CD4-positive, alpha-beta T cell (primary cell): ENCODE data around the gene FAM210B. TPM values are rescaled to one million over a fixed set of nuclear protein-coding genes. Genes with fewer than 3 reads are reported as not detected.
"Not testable (repeated sequence)": the region's sequence is repeated elsewhere in the genome, so short reads cannot be mapped to it uniquely, and the experiment has no call there.

Experiments
- ATAC-seq: fragments of 200-7000 bp; cut with Tn5 transposase; one replicate; pipeline ENCODE4 v1.10.0; 2022; ENCODE audit warnings: mild to moderate bottlenecking; ENCODE audit not compliant: poor library complexity
- CTCF ChIA-PET: fragments of 350-600 bp; sonication (Branson Sonifier 250); formaldehyde crosslinking; loops from one replicate; lab custom pipeline; 2021; ENCODE audit warnings: antibody characterized with exemption, inconsistent platforms; lab: Charles Lee
- POLR2A ChIA-PET: fragments of 350-600 bp; sonication (Branson Sonifier 250); formaldehyde crosslinking; loops from one replicate; lab custom pipeline; 2021; ENCODE audit warnings: antibody characterized with exemption, inconsistent platforms; lab: Charles Lee
- DNase-seq, 14 experiments: peaks; one replicate each; pipeline ENCODE4 v3.0.0-alpha.2; 2013 to 2020; ENCODE audit warnings: mixed read lengths in 2 of 14
- H3K27ac ChIP-seq, 2 donors: one replicate each; pipeline versions ENCODE4 v1.5.1 to v1.7.0; 2013; ENCODE audit warnings: low read length in 2 of 2, low read depth in 1 of 2, mild to moderate bottlenecking in 1 of 2
- H3K27me3 ChIP-seq, 2 experiments: 1 replicate in 1 of 2; 2 replicates in 1 of 2; pipeline versions ENCODE4 v1.6.1 to v1.7.0; 2013; ENCODE audit warnings: low read length in 2 of 2, control low read depth in 1 of 2, mild to moderate bottlenecking in 1 of 2, moderate library complexity in 1 of 2; ENCODE audit not compliant: insufficient read depth in 2 of 2, control insufficient read depth in 1 of 2
- H3K36me3 ChIP-seq: one replicate; pipeline ENCODE4 v1.6.1; 2013; ENCODE audit warnings: low read length, control low read depth; ENCODE audit not compliant: insufficient read depth
- H3K4me1 ChIP-seq: one replicate; pipeline ENCODE4 v1.6.1; 2013; ENCODE audit warnings: low read length, control low read depth; ENCODE audit not compliant: insufficient read depth
- H3K4me3 ChIP-seq: one replicate; pipeline ENCODE4 v1.5.1; 2013; ENCODE audit warnings: mild to moderate bottlenecking, low read length, moderate library complexity
- H3K9me3 ChIP-seq, 2 experiments: 1 replicate in 1 of 2; 2 replicates in 1 of 2; pipeline versions ENCODE4 v1.6.1 to v1.7.0; 2013; ENCODE audit warnings: low read length in 2 of 2, mild to moderate bottlenecking in 2 of 2, control low read depth in 1 of 2, moderate library complexity in 1 of 2; ENCODE audit not compliant: control insufficient read depth in 1 of 2, insufficient read depth in 1 of 2
- H3K27ac Mint-ChIP-seq: one replicate; pipeline ENCODE4 v1.8.0; 2020; ENCODE audit warnings: mixed read lengths
- H3K27me3 Mint-ChIP-seq: one replicate; pipeline ENCODE4 v1.8.0; 2021; ENCODE audit warnings: mixed read lengths
- H3K36me3 Mint-ChIP-seq: one replicate; pipeline ENCODE4 v1.8.0; 2021; ENCODE audit warnings: low read depth, mixed read lengths
- H3K4me1 Mint-ChIP-seq: one replicate; pipeline ENCODE4 v1.8.0; 2021; ENCODE audit warnings: low read depth, mixed read lengths
- H3K4me3 Mint-ChIP-seq: one replicate; pipeline ENCODE4 v1.8.0; 2020; ENCODE audit warnings: mild to moderate bottlenecking, mixed read lengths
- H3K9me3 Mint-ChIP-seq: one replicate; pipeline ENCODE4 v1.8.0; 2020; ENCODE audit warnings: mixed read lengths
- intact Hi-C, 2 experiments: fragments of 100-400 bp; cut with DNase I in 1 of 2; cut with micrococcal nuclease in 1 of 2; formaldehyde crosslinking; loops; one replicate each; pipeline versions ENCODE4 v1.15.1 to v1.9.0; 2023 to 2025; cut with DNase I, micrococcal nuclease
- total RNA-seq, 174 experiments: library from RNA in 2 of 174; stranded (reverse) in 2 of 174; gene quantifications; one replicate each; pipeline ENCODE4 v1.2.3 and lab custom pipeline; 2021 to 2026
- TF ChIP-seq, protein P1 (sequence below): fragments of 200-600 bp; IDR thresholded peaks from one replicate; pipeline ENCODE4 v1.8.0; 2022; ENCODE audit warnings: antibody characterized with exemption, mild to moderate bottlenecking

The FAM210B gene
- total RNA-seq, 2 experiments from 2014 or later = 14.4 to 14.7 TPM

DNA sequence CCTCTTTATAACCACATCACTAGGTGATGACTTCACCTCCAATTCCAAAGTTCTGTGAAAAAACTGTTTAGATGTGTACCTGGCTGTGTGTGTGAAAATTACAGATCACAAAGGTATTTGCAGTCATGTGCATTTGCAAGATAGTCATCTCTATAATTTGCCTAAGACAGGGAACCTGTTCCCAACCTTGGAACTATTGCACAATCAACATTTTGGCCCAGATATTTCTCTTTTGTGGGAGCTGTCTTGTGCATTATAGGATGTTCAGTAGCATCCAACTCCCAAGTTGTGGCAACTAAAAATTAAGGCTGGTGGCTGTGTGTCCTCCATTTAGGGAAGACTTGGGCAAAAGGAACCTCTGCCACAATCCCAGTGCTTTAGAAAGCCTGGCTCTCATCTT, 34.0 kb upstream of the FAM210B start:
- CTCF ChIA-PET = no interaction called here
- intact Hi-C loops = no loop called here
- no peak for ATAC-seq

DNA sequence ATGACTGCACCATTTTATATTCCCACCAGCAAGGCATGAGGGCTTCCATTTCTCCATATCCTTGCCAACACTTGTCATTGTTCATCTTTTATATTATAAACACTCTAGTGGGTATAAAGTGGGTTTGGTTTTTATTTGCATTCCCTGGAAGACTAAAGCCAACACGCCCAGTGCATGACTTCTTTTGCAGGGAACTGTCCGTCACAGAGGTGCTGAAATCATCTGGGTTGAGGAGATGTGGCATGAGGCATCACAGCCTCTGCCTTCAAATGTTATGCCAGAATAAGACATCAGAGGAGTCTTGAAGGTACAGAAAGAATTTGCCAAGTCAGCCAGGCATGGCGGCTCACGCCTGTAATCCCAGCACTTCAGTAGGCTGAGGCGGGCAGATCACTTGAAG, 29.9 kb upstream of the FAM210B start:
- Mint-ChIP-seq H3K4me1 (no peaks in the 10 kb centered on the region), H3K4me3 (no peak overlapping the region), H3K36me3 (no peaks in the 10 kb centered on the region), H3K9me3 (no peaks in the 10 kb centered on the region), H3K27me3 (peaks cover 34% of the 10 kb centered on the region), H3K27ac (no peak overlapping the region)
- ATAC-seq (no peak), DNase-seq (no peak)
- intact Hi-C loops = no loop called here
- H3K4me3 ChIP-seq = no peak overlapping the region
- ChIA-PET CTCF (no interaction called here), POLR2A (no interaction called here)
- no peak overlapping the region for H3K27ac ChIP-seq
- H3K36me3 ChIP-seq = no peaks in the 10 kb centered on the region
- no peaks in the 10 kb centered on the region for H3K27me3 ChIP-seq
- TF ChIP-seq, protein P1, sequence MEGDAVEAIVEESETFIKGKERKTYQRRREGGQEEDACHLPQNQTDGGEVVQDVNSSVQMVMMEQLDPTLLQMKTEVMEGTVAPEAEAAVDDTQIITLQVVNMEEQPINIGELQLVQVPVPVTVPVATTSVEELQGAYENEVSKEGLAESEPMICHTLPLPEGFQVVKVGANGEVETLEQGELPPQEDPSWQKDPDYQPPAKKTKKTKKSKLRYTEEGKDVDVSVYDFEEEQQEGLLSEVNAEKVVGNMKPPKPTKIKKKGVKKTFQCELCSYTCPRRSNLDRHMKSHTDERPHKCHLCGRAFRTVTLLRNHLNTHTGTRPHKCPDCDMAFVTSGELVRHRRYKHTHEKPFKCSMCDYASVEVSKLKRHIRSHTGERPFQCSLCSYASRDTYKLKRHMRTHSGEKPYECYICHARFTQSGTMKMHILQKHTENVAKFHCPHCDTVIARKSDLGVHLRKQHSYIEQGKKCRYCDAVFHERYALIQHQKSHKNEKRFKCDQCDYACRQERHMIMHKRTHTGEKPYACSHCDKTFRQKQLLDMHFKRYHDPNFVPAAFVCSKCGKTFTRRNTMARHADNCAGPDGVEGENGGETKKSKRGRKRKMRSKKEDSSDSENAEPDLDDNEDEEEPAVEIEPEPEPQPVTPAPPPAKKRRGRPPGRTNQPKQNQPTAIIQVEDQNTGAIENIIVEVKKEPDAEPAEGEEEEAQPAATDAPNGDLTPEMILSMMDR = no peak
- no peaks in the 10 kb centered on the region for H3K9me3 ChIP-seq
- H3K4me1 ChIP-seq = no peaks in the 10 kb centered on the region

More for the DNA sequence above, 34.0 kb upstream of the FAM210B start:
- H3K36me3 Mint-ChIP-seq = no peaks in the 10 kb centered on the region
- no peaks in the 10 kb centered on the region for H3K4me1 Mint-ChIP-seq
- H3K27me3 Mint-ChIP-seq = peaks cover 34% of the 10 kb centered on the region
- no peaks in the 10 kb centered on the region for H3K27me3 ChIP-seq
- no peaks in the 10 kb centered on the region for H3K9me3 Mint-ChIP-seq
- no peaks in the 10 kb centered on the region for H3K36me3 ChIP-seq
- H3K4me3 Mint-ChIP-seq = no peak overlapping the region
- DNase-seq = no peak
- no peak overlapping the region for H3K4me3 ChIP-seq
- H3K4me1 ChIP-seq = no peaks in the 10 kb centered on the region
- no peak overlapping the region for H3K27ac Mint-ChIP-seq
- no peaks in the 10 kb centered on the region for H3K9me3 ChIP-seq
- TF ChIP-seq, protein P1 = no peak
- no peak overlapping the region for H3K27ac ChIP-seq
- POLR2A ChIA-PET = no interaction called here

DNA sequence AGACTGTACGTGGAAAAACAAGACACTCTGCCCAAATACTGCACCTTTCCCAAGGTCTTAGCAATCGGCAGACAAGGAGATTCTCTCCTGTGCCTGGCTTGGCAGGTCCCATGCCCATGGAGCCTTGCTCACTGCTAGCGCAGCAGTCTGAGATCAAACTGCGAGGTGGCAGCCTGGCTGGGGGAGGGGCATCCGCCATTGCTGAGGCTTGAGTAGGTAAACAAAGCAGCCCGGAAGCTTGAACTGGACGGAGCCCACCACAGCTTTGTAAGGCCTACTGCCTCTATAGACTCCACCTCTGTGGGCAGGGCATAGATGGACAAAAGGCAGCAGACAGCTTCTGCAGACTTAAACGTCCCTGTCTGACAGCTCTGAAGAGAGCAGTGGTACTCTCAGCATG, 22.1 kb upstream of the FAM210B start:
- H3K36me3 ChIP-seq, H3K9me3 Mint-ChIP-seq, H3K4me3 ChIP-seq, intact Hi-C loops, H3K27ac ChIP-seq, H3K4me3 Mint-ChIP-seq, H3K27ac Mint-ChIP-seq, H3K36me3 Mint-ChIP-seq, ATAC-seq, H3K4me1 ChIP-seq, H3K9me3 ChIP-seq, CTCF ChIA-PET, H3K4me1 Mint-ChIP-seq, POLR2A ChIA-PET, DNase-seq: not testable (repeated sequence)
- H3K27me3 ChIP-seq = peaks cover 9 to 10% of the 10 kb centered on the region in 2 experiments
- H3K27me3 Mint-ChIP-seq = peaks cover 61% of the 10 kb centered on the region

DNA sequence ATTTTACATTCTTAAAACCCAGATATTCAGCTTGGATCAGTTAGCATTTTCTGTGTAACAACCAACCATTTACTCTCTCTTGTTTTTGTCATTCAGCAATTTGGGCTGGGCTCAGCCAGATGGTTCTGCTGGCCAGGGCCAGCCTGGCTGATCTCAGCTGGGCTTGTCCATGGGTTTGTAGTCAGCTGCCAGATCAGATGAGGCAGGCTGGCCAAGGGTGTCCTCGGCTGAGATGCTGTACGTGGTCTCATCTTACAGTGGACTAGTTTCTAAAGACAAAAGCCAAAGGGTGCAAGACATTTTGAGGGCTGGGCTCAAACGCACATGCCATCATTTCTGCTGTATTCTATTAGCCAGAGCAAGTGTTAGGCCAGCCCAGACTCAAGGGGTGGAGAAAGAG, 16.0 kb upstream of the FAM210B start:
- POLR2A ChIA-PET = no interaction called here
- no peak overlapping the region for H3K4me3 ChIP-seq
- intact Hi-C loops = loop anchor here in 1 of 2 experiments (5.0 kb wide), 1 partner anchor 1660 kb away; no protein-coding TSS in a partner anchor
- no peaks in the 10 kb centered on the region for H3K36me3 ChIP-seq
- CTCF ChIA-PET = no interaction called here
- no peaks in the 10 kb centered on the region for H3K9me3 ChIP-seq
- Mint-ChIP-seq H3K27ac (no peak overlapping the region), H3K9me3 (no peaks in the 10 kb centered on the region), H3K36me3 (no peaks in the 10 kb centered on the region), H3K4me1 (peaks cover 6% of the 10 kb centered on the region), H3K4me3 (no peak overlapping the region), H3K27me3 (peaks cover 86% of the 10 kb centered on the region)
- peaks cover 7% of the 10 kb centered on the region for H3K4me1 ChIP-seq
- no peak for DNase-seq
- no peak overlapping the region for H3K27ac ChIP-seq
- peaks cover 29 to 31% of the 10 kb centered on the region in 2 experiments for H3K27me3 ChIP-seq
- ATAC-seq = no peak
- TF ChIP-seq, protein P1 = no peak
